ENCODE measurements around the gene GRIFIN.

GRIFIN gene

GRCh38 chr7:2438186-2438585 is 38.0 kb downstream of the GRIFIN start:
- Histone ChIP-seq H3K27ac (ENCODE audit: low read length) (no peak overlapping the region), H3K4me1 (ENCODE audit: control insufficient read depth, insufficient read depth, low read length) (peaks cover 3% of the 10 kb centered on the region), H3K4me3 (ENCODE audit: low read length in 2 of 2) (no peak overlapping the region), H3K9ac (ENCODE audit: low read length in 2 of 2) (no peak overlapping the region), H3K9me3 (ENCODE audit: control insufficient read depth in 2 of 2, low read length in 2 of 2) (no peaks in the 10 kb centered on the region), H3K27me3 (ENCODE audit: control insufficient read depth in 1 of 2, insufficient read depth in 2 of 2, low read length in 2 of 2) (no peaks in the 10 kb centered on the region), H3K36me3 (ENCODE audit: control insufficient read depth in 2 of 2, insufficient read depth in 2 of 2, low read length in 2 of 2) (peaks cover 2 to 14% of the 10 kb centered on the region in 2 donors)

DNA sequence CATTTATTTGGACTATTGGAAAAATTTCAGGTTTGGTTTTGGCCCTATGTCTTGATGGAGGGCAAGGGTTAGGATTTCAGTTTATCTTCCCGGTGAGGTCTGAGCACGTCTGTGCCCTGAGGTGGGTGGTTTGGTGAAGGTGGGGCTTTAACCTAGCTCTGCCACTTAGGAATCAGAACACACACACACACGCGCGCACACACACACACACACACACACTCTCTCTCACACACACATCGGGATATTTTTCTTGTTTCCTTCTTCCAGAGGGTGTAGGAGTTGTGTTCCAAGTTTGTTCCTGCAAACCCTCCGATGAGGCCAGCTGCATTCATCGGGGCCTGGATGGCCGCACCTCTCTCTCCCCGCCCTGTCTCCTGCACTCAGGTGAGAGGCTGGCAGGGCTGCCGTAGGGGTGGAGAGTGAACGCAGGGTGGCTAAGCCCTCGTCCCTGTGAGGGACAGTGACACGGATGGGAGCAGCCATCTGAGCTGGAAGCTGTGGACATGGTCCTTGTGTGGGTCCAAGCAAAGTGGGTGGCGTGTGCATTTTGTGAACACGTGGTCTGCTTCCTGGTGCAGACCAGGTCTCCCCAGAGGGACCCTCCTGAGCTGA is 38.6 kb downstream of the GRIFIN start:
- no peak overlapping the region for H3K27ac ChIP-seq (ENCODE audit: low read length)
- H3K27me3 ChIP-seq (ENCODE audit: control insufficient read depth in 1 of 2, insufficient read depth in 2 of 2, low read length in 2 of 2): no peaks in the 10 kb centered on the region
- peaks cover 2 to 20% of the 10 kb centered on the region in 2 donors for H3K36me3 ChIP-seq (ENCODE audit: control insufficient read depth in 2 of 2, insufficient read depth in 2 of 2, low read length in 2 of 2)
- peaks cover 3% of the 10 kb centered on the region for H3K4me1 ChIP-seq (ENCODE audit: control insufficient read depth, insufficient read depth, low read length)
- no peak overlapping the region for H3K9ac ChIP-seq (ENCODE audit: low read length in 2 of 2)
- H3K9me3 ChIP-seq (ENCODE audit: control insufficient read depth in 2 of 2, low read length in 2 of 2): no peaks in the 10 kb centered on the region
- H3K4me3 ChIP-seq (ENCODE audit: low read length in 2 of 2): no peak overlapping the region

DNA sequence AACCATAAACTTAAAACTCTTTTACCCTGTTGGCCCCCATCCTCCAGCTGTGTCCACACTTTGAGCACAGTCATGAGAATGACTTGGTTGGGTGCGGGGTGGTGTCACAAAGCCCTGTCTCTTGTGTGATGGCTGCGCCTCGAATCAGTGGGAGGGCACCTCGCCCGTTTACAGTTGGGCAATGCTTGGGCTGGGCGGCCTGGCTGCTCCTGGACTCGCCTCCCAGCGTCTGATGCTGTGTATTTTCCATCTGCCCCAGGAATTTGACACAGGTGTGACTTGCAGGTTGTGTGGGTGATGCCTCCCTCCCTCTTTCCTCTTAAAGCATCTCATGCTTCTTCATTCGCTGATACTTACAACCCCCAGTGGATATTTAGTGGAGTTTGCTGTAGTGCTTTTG is 39.1 kb downstream of the GRIFIN start:
- H3K4me3 ChIP-seq (ENCODE audit: low read length in 2 of 2): no peak overlapping the region

GRCh38 chr7:2436341-2437104 is 39.7 kb downstream of the GRIFIN start:
- Histone ChIP-seq H3K27me3 (ENCODE audit: control insufficient read depth in 1 of 2, insufficient read depth in 2 of 2, low read length in 2 of 2) (no peaks in the 10 kb centered on the region), H3K9me3 (ENCODE audit: control insufficient read depth in 2 of 2, low read length in 2 of 2) (peaks cover 0 to under 1% of the 10 kb centered on the region in 2 donors), H3K27ac (ENCODE audit: low read length) (no peak overlapping the region), H3K9ac (ENCODE audit: low read length in 2 of 2) (no peak overlapping the region), H3K4me1 (ENCODE audit: control insufficient read depth, insufficient read depth, low read length) (peaks cover 3% of the 10 kb centered on the region), H3K36me3 (ENCODE audit: control insufficient read depth in 2 of 2, insufficient read depth in 2 of 2, low read length in 2 of 2) (peaks cover 2 to 22% of the 10 kb centered on the region in 2 donors), H3K4me3 (ENCODE audit: low read length in 2 of 2) (no peak overlapping the region)

More for the DNA sequence above, 39.1 kb downstream of the GRIFIN start:
- Histone ChIP-seq H3K27me3 (ENCODE audit: control insufficient read depth in 1 of 2, insufficient read depth in 2 of 2, low read length in 2 of 2) (no peaks in the 10 kb centered on the region), H3K9ac (ENCODE audit: low read length in 2 of 2) (no peak overlapping the region), H3K4me1 (ENCODE audit: control insufficient read depth, insufficient read depth, low read length) (peaks cover 3% of the 10 kb centered on the region), H3K36me3 (ENCODE audit: control insufficient read depth in 2 of 2, insufficient read depth in 2 of 2, low read length in 2 of 2) (peaks cover 2 to 22% of the 10 kb centered on the region in 2 donors), H3K9me3 (ENCODE audit: control insufficient read depth in 2 of 2, low read length in 2 of 2) (no peaks in the 10 kb centered on the region), H3K27ac (ENCODE audit: low read length) (no peak overlapping the region)

DNA sequence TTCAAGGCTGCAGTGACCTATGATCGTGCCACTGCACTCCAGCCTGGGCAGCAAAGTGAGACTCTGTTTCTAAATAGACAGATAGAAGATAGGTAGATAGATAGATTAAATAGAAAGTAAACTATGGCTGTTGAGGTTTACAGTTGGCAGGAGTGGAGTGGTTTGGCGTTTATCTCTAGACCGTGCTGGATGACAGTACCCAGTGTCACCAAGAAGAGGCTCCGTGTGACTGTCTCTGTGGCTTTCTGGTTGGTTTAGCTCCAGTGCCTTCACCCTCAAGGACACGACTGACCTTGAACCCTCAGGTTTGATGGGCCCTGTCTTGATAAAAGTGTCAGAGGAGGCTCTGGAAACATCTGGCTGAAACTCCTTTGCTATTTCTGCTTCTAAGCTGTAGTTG is 41.1 kb downstream of the GRIFIN start:
- H3K9ac ChIP-seq (ENCODE audit: low read length in 2 of 2): no peak overlapping the region
- H3K9me3 ChIP-seq (ENCODE audit: control insufficient read depth in 2 of 2, low read length in 2 of 2): peaks cover 0 to 6% of the 10 kb centered on the region in 2 donors
- no peaks in the 10 kb centered on the region for H3K27me3 ChIP-seq (ENCODE audit: control insufficient read depth in 1 of 2, insufficient read depth in 2 of 2, low read length in 2 of 2)
- H3K36me3 ChIP-seq (ENCODE audit: control insufficient read depth in 2 of 2, insufficient read depth in 2 of 2, low read length in 2 of 2): peaks cover 2 to 22% of the 10 kb centered on the region in 2 donors
- no peak overlapping the region for H3K4me3 ChIP-seq (ENCODE audit: low read length in 2 of 2)
- H3K27ac ChIP-seq (ENCODE audit: low read length): no peak overlapping the region
- H3K4me1 ChIP-seq (ENCODE audit: control insufficient read depth, insufficient read depth, low read length): peaks cover 3% of the 10 kb centered on the region

DNA sequence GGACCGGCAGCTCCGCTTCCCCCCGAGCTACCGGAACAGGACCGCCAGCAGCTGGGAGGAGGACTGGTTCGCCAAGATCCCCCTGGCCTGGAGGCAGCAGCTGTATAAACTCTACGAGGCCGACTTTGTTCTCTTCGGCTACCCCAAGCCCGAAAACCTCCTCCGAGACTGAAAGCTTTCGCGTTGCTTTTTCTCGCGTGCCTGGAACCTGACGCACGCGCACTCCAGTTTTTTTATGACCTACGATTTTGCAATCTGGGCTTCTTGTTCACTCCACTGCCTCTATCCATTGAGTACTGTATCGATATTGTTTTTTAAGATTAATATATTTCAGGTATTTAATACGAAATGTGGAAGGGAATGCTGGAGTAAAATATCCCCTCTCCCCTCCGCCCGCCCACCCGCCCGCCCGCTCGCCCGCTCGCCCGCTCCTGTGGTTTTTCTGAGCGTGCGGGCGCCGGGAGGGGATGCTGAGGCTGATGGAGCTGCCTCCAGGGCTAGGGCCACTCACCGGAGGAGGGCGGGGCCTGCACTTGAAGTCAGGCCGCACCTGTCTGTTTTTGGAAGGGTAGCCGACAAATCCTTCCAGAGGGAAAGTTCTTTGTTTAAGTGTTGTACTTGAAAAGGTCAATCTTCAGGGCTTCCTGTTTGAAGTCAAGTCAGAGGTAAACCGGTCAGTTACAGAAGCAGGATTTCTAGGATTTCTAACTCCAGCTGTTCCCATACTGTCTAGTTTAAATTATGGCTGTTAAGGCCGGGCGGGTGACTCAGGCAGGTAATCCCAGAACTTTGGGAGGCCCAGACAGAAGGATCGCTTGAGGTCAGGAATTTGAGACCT is 42.3 kb downstream of the GRIFIN start:
- no peaks in the 10 kb centered on the region for H3K27me3 ChIP-seq (ENCODE audit: control insufficient read depth in 1 of 2, insufficient read depth in 2 of 2, low read length in 2 of 2)
- H3K4me3 ChIP-seq (ENCODE audit: low read length in 2 of 2): no peak overlapping the region
- H3K36me3 ChIP-seq (ENCODE audit: control insufficient read depth in 2 of 2, insufficient read depth in 2 of 2, low read length in 2 of 2): peaks cover 2 to 22% of the 10 kb centered on the region in 2 donors
- no peak overlapping the region for H3K27ac ChIP-seq (ENCODE audit: low read length)
- H3K4me1 ChIP-seq (ENCODE audit: control insufficient read depth, insufficient read depth, low read length): peaks cover 3% of the 10 kb centered on the region
- H3K9ac ChIP-seq (ENCODE audit: low read length in 2 of 2): no peak overlapping the region
- H3K9me3 ChIP-seq (ENCODE audit: control insufficient read depth in 2 of 2, low read length in 2 of 2): peaks cover 0 to 6% of the 10 kb centered on the region in 2 donors

DNA sequence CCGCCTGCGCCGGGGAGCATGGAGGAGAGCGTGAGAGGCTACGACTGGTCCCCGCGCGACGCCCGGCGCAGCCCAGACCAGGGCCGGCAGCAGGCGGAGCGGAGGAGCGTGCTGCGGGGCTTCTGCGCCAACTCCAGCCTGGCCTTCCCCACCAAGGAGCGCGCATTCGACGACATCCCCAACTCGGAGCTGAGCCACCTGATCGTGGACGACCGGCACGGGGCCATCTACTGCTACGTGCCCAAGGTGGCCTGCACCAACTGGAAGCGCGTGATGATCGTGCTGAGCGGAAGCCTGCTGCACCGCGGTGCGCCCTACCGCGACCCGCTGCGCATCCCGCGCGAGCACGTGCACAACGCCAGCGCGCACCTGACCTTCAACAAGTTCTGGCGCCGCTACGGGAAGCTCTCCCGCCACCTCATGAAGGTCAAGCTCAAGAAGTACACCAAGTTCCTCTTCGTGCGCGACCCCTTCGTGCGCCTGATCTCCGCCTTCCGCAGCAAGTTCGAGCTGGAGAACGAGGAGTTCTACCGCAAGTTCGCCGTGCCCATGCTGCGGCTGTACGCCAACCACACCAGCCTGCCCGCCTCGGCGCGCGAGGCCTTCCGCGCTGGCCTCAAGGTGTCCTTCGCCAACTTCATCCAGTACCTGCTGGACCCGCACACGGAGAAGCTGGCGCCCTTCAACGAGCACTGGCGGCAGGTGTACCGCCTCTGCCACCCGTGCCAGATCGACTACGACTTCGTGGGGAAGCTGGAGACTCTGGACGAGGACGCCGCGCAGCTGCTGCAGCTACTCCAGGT is 43.1 kb downstream of the GRIFIN start:
- peaks cover 2 to 22% of the 10 kb centered on the region in 2 donors for H3K36me3 ChIP-seq (ENCODE audit: control insufficient read depth in 2 of 2, insufficient read depth in 2 of 2, low read length in 2 of 2)
- peaks cover 0 to 6% of the 10 kb centered on the region in 2 donors for H3K9me3 ChIP-seq (ENCODE audit: control insufficient read depth in 2 of 2, low read length in 2 of 2)

GRCh38 chr7:2431260-2431867 is 44.8 kb downstream of the GRIFIN start:
- Histone ChIP-seq H3K9ac (ENCODE audit: low read length in 2 of 2) (no peak overlapping the region), H3K27me3 (ENCODE audit: control insufficient read depth in 1 of 2, insufficient read depth in 2 of 2, low read length in 2 of 2) (no peaks in the 10 kb centered on the region), H3K4me1 (ENCODE audit: control insufficient read depth, insufficient read depth, low read length) (no peaks in the 10 kb centered on the region), H3K9me3 (ENCODE audit: control insufficient read depth in 2 of 2, low read length in 2 of 2) (peaks cover 0 to 6% of the 10 kb centered on the region in 2 donors), H3K27ac (ENCODE audit: low read length) (no peak overlapping the region), H3K4me3 (ENCODE audit: low read length in 2 of 2) (no peak overlapping the region), H3K36me3 (ENCODE audit: control insufficient read depth in 2 of 2, insufficient read depth in 2 of 2, low read length in 2 of 2) (peaks cover 2 to 20% of the 10 kb centered on the region in 2 donors)

More for the DNA sequence above, 43.1 kb downstream of the GRIFIN start:
- Histone ChIP-seq H3K27ac (ENCODE audit: low read length) (no peak overlapping the region), H3K27me3 (ENCODE audit: control insufficient read depth in 1 of 2, insufficient read depth in 2 of 2, low read length in 2 of 2) (no peaks in the 10 kb centered on the region), H3K4me3 (ENCODE audit: low read length in 2 of 2) (no peak overlapping the region), H3K4me1 (ENCODE audit: control insufficient read depth, insufficient read depth, low read length) (peaks cover 3% of the 10 kb centered on the region), H3K9ac (ENCODE audit: low read length in 2 of 2) (no peak overlapping the region)

- Histone ChIP-seq H3K9me3 (ENCODE audit: control insufficient read depth in 2 of 2, low read length in 2 of 2) (no peaks in the 10 kb centered on the region), H3K4me1 (ENCODE audit: control insufficient read depth, insufficient read depth, low read length) (no peaks in the 10 kb centered on the region), H3K4me3 (ENCODE audit: low read length in 2 of 2) (no peak overlapping the region), H3K27ac (ENCODE audit: low read length) (no peak overlapping the region), H3K27me3 (ENCODE audit: control insufficient read depth in 1 of 2, insufficient read depth in 2 of 2, low read length in 2 of 2) (no peaks in the 10 kb centered on the region), H3K36me3 (ENCODE audit: control insufficient read depth in 2 of 2, insufficient read depth in 2 of 2, low read length in 2 of 2) (no peaks in the 10 kb centered on the region), H3K9ac (ENCODE audit: low read length in 2 of 2) (no peak overlapping the region)
These were observed 50.4 kb downstream of the GRIFIN start for GRCh38 chr7:2425749-2426148.

All from stomach smooth muscle (tissue), 2 donors.